ENCODE results near the gene ZBTB38.

The ZBTB38 gene

DNA sequence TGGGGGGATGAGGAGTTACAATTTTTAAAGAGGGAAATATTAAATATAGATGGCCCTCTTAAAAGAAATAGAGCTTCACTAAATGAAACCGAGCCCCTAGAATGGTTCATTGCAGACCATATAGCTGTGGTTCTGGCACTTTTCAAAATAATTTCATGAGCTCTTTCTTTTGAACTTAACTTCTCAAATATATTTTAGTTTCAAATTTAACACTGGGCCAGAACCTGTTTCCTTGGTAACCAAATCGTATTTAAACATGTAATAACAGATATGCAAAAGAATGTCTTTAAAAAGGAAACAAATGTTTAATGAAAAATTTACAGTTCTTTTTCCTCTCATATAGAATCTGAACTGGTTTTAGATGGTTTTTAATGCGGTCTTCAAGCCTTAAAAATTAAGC is 20.1 kb downstream of the ZBTB38 start:
- DNase-seq: no peak

DNA sequence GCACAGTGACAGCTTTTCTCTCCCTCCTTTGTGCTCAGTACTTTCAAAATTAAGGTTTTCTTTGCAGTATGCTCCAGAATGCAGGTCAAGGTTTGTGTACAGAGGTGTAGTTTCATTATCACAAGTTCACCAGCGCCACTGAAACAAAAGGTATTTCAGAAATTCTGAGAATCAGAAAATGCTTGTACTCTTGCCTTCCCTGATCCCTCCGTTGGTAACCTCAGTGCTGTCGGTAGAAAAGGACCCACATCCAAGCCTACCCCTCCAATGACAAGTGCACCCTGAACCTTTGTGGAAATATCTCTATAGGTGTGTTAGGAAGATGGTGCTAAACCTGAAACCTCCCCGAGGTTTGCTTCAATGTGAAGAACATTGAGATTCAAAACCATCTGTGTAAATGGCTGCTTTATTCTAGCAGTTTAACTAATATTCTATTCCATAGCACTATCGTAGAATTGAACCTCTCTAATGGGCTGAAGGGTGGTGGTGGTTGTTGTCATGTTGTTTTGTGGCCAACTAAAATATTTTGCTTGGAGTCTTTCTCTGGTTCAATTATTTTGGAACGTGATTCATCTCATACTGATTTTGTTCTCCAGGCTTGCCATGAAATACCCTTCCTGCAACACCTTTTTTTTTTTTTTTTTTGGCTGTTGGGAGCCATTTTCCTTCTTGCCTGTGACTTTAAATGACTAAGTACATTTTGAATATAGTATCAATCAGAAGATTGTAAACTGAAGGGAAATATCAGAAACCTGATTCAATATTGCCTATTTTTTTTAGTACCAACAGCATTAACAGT is 20.7 kb downstream of the ZBTB38 start:
- no peak for DNase-seq

DNA sequence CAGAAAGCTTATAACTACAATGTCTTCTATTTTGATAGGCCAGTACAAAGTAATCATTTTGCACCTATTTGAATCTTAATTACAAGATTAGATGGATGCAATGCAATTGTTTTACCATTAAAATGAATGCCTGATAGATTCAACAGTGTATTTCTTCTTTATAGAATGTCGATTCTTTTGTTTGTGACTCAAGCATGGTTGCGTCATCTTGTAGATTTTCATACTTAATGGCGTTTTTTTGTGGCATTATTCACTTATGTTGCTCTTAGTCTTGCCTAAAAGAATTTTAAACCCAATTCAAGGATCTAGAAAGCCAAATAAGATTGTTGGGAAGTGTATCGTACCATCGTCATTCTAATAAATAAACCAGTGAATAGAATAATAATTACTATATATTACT is 21.4 kb downstream of the ZBTB38 start:
- no peak for DNase-seq

DNA sequence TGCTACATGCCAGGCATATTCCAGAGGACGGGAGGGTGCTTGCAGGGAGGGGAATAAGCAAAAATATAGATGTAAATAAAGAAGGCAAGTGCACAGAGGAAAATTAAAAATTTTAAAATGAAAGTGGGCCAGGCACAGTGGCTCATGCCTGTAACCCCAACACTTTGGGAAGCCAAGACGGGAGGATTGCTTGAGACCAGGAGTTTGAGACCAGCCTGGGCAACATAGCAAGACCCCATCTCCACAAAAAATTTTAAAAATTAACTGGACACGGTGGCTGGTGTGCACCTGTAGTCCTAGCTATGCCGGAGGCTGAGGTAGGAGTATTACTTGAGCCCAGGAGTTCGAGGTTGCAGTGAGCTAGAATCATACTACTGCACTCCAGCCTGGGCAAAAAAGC is 22.4 kb downstream of the ZBTB38 start:
- DNase-seq: no peak

DNA sequence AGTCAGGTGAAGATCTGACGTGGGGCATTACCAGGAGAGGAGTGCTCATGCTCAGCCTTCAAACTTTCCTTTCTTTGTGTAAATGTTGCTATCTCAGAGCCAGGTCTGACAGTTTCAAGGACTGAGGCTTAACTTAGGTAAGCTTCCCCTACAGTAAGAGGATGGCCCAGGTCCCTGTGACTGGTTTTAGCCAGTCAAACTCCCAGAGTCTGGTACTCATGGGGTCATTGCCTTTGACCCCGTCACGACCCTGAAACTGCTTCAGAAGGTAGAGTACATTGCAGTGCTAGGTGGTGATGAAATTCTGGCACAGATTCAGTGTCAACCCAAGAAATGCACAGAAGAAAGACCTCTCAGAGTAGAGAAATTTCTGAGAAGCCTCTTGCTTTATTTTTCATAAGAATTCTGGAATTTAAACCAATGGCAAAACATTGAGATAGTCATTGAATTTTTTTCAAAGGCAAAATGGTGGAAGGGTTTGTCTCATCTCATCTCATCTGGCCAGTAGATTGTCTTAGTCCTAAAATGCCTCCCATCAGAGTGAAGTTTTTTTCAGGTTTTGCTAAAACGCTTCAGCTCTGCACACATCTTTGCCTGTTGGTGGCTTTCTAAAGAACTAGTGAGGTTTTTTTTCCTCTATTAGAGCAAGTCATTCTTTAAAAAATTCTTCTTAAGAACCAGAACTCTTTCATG is 23.1 kb downstream of the ZBTB38 start:
- DNase-seq: no peak

DNA sequence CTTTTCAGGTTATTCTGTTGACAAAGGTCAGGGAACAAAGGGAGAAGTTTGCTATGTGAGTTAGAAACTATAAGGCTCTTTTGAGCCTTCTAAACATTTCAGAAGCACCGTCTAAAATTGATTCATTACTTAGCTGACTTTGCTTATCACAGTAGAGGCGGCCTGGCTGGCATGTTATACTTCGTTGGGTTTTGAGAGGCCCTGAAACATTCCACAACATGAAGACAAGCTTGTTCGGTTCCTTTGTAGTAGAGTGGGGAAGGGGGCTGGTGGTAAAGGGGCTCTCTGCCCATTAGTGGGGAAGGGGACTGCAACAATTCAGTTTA is 23.6 kb downstream of the ZBTB38 start:
- DNase-seq: no peak

DNA sequence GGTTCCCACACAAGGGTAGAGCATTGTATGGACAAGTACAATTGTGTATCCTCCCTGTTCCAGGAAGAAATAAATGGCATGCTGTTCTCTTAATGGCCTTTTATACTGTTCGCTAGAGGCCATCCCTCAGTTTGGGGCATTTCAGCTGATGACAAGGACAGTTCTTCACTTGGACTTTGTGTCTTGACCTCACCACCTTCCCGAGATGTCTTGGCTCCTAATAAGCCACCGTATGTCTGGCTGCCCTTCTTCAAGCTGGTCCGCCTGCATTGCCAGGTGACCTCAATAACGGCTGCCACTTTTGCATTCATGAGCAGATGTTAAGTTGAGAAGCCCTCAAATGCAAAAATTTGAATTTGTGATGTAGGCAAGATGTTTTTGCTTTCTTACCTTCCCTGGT is 24.1 kb downstream of the ZBTB38 start:
- no peak for DNase-seq

DNA sequence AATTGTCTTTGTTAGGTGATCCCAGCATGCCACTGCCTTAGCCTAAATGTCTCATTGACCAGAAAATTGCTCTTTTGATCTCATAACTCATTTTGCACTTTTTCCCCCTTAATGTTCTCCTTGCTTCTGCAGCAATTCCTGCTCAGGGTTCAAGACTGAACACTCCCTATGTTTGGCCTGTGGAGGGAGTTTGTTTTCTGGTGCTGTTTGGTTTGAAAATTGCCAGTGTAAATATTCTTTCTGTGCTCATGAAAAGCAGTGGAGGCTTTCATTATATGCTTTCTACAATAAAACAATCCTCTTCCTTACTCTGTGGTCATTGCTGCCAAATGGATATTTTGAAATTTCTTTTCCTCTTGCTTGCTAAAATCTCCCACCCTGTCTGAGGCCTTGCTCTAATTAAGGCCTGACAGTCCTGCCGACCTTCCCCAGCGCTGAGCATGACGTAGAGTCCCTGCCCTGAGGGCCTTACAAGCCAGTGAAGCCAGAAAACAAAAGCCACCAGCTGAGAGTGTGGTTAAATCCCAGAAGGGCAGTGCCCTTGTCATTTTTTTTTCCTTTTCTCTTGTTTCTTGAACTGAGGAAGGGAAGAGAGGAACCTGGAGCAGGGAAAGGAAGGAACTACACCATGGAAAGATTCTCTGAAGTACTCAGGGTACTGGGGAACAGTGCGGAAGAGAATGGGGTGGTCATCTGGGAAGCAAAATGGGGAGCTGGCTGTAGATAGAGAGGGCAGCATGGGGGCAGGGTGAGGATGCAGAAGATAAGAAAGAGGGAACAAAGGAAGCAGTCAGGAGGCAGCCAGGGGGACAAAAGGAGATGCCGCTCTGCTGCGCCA is 24.8 kb downstream of the ZBTB38 start:
- DNase-seq: no peak

DNA sequence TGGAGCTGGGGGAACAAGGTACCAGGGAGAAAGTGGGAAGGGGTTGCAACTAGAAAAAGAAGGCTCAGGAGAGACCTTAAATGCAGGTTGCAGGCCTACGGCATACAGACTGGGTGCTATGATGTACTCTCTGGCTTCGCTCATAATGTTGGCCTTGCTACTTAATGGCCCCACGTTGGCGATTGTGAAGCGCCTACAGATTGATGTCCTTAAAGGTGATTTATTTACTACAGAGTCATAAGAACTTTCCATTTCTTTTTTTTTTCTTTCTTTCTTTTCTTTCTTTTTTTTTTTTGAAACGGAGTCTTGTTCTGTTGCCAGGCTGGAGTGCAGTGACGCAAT is 25.4 kb downstream of the ZBTB38 start:
- DNase-seq: no peak

DNA sequence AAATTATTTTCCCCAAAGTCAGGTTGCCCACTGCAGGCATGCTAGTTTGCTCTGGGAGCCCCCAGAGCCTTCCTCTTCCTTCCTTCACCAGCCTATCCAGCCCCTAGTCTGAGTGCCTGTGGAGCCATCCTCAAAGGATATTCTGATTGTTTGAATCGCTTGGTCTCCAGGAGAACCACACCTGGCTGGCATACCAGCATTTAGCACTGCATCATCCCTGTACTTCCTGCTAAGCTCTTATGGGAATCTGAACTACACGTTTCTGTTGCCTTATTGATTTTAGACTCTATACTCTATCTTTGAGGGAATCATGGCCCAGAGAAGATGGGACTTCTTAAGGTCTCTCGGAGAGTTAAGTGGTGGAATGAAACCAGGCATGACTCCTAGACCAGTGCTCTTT is 26.3 kb downstream of the ZBTB38 start:
- no peak for DNase-seq

DNA sequence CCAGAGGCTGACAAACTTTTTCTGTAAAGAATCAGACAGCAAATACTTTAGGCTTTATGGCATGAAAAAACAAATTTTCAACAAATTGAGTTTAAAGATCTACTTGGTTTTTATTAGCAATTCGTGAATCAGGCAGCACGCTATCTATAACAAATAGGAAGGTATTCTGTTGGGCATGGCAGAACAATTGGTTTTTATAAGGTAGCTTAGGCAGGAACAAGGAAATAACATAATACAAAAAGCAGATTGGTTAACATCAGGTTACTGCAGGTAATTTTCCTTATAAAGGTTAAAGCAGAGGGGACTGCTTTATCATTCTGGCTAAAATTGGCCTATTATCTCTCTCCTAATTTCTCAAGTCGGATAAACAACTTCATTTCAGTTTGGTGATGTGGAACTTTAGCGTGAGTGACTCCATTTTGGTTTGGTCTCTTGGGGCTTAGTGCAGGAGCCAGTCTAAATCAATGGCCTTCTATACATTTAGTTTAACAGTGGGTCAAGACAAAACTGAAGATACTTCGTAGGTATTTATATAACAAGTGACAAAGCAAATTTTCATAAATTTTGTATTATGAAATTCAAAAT is 26.8 kb downstream of the ZBTB38 start:
- DNase-seq: no peak

DNA sequence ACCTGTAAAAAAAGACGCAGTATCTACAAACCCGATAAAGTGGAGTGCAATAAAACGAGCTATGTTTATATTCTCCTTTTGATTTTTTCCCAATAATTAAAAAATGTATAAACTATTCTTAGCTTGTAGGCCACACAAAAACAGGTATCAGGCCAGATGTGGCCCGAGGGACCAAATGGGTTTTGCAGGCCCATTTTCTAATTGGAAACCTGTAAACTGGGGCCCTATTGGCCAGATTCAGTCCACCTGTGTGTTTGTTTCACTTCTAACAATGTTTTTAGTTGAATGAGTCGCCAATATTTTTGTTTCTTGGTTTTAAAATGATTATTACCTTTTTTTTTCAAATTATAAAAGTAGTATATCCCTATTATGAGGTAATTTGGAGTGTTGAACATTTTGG is 29.7 kb downstream of the ZBTB38 start:
- no peak for DNase-seq

DNA sequence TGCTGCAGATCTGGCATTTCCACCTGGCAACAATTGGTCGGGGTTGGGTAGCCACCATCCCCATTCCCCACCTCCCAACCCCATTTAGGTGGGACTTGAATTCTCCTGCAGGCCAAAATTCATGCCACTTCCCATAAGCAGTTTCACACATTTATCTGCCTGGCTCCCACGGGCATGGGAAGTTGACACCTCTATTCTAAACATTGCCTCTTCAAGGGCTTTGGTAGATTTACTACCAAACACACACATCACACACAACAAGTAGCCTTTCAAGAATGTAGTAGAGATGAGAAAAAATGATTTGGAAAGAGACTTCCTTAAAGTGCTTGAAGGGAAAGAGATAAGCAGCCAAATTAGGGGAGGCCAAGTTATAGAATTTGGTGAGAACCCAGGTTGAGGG is 30.9 kb downstream of the ZBTB38 start:
- DNase-seq: no peak

DNA sequence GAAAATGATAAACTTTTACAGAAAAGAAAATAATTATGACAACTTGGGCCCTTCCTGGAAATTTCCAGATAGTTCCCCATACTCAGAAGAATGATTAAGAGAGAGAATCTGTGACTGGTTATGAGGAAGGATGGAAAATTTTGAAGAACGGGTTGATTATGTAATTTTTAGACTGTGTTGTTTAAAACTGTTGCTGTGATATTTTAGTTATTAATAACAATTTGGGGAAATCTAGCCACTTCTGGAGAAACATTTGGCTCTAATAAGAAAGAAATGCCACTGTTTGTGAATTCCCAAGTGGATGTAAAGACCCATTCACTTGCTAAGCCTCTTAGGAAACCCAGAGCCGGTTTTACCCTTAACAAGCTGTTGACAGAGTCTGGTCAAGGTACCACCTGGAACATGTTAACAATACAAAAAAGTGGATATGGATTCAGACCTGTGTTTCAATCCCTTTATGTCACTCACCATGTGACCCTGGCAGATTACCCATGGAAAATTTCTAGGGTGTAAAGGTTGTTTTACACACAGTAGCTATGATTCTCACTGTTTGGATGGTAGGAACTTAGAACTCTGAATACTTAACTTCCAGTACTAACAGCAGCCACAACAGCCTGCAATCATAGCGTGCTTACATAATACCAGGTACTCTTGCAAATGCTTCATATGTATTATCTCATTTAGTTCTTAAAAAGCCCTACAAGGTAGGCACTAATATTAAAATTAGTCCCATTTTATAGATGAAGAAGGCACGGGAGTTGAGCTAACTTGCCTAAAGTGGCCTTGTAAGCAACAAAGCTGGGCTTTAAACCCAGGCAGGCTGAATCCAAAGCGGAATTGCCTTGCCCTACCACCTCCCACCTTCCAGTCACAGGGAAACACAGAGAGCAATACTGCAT is 32.0 kb downstream of the ZBTB38 start:
- DNase-seq: no peak

DNA sequence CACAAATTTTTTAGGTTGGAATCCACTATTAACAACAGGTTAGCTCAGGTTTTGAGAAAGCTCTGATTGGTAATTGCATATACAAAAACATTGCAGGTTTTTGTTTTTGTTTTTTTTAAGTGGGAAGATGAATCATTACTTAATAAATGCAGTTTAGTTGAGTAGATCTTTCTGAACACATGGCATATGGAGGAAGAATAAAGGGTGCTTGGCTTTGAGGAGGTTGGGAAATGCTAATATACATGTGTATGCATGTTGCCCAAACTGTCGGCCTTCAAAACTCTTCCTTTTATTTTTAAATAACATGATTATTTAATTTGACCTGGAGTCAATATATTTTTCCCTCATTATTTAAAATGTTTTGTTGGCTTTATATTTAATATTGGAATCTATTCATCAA is 32.8 kb downstream of the ZBTB38 start:
- no peak for DNase-seq

DNA sequence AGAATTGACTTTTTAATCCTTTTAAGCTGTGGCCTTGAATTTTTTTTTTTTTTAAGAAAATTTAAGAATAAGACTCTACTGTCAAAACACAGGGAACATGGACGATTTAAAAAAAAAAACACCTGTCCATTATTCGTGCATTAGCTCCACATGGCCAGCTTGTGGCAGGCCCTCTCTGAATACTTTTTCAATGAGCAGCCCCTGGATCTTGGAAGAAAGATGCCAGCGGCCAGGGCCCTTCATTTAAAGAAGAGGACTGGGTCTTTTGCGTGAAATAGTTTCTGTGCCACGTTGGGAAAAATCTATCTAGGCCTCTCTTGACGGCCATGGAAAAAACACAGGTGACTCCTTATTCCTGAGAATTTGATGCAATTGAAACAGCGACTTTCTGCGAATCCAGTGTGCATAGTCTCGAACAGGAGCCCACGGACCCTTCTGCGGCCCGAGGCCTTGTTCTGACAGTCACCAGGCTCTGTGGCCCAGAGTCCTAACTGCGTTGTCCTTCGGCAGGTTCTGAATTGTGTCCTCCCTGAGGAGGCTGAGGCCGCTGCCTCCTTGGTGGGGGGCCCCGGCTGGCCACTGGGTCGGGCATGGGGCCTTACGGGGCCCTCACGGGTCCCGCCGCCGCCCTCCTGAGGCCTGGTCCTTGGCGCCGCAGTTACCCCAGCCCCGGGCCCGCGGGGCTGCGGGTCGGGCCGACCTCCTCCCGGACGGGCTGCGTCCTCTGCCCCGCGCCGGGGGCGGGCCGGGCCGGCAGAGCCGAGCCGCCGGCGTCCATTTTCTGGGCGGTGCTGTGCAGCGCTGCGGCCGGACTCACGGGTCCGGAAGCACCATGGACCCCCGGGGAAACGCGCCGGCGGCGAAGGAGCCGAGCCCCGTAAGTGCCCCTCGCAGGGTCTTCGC is 33.5 kb downstream of the ZBTB38 start:
- peak; percentile 55 for DNase-seq

DNA sequence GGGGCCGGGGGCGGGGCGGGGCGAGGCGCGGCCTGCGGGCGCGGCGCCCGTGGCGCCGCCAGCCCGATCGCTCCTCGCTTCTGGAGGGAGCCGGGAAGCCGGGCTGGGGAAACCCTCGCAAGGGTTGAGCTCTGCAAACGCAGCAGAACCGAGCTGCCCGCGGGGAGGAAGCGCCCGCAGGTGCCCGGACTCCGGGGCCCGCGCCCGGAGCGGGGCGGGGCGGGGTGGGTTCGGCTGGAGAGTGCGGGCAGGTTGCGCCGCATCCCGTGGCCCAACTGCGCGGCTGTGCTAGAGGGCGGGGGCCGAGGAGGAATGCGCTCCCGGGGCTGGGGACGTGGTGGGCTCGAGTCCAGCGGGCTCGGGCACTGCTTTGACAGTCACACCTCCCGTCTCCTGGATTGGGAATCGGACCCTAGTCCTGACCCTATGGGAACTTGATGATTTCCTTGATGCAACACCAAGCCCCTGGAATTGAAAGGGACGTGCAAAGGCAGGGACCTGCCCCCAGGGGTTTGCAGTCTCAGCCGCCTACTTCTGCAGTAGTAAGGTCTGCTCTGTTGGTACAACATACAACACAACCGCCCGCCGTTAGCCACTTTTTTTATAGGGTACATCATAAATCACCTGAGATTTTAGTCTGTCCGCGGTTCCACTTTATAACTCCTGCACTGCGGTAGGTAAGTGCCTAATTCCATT is 34.3 kb downstream of the ZBTB38 start:
- peak; percentile 48 for DNase-seq

DNA sequence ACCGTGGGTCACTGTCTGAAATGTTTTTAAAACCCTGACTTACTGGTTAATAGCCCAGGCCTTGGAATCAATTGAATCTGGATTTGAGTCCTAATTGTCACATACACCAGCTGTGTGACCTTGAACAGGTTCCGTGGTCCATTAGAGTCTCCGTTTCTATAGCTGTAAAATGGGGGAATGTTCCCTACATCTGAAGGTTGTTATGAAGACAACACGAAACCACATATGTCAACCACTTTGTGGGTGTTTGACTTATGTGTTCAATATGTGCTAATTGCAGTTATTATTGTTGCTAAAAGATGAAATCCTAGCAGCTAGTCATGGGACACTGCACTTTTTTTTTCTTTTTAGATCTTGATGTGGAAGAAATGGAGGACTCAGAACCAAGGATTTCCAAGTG is 35.3 kb downstream of the ZBTB38 start:
- DNase-seq: no peak

DNA sequence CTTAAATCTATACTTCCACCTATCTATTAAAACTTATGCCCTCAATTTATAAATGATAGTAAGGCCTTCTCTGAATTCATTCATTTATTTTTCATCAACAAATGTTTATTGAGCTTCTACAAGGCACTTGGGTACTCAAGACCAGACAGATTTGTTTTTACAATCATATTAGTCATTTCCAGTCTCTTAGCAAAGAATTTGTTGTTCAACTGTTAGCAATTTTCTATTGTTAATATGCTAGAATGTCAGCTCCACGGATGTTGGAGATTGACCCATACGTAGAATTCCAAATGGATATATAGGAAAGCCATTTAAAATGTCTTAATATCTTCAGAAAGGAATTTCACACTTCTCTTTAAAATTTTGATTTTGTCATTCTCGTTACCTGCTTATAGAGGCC is 36.7 kb downstream of the ZBTB38 start:
- DNase-seq: no peak

DNA sequence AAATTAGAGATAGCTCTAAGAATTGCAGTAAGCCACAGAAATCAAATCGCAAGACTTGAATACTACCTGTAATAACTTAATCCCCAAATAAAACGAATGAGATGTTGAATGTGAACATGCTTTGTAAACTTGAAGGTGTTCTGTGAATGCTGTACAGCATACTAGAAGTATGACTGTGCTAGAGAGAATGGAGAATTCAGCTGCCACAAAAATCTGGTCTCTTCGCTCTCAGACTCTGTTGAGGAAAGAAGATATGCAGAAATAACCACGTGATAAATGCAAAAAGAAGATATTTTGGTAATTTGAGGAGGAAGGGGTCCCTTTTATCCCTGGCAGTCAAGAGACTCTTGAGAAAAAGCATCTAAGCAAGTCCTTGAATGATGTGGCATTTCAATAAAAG is 37.3 kb downstream of the ZBTB38 start:
- DNase-seq: no peak

DNA sequence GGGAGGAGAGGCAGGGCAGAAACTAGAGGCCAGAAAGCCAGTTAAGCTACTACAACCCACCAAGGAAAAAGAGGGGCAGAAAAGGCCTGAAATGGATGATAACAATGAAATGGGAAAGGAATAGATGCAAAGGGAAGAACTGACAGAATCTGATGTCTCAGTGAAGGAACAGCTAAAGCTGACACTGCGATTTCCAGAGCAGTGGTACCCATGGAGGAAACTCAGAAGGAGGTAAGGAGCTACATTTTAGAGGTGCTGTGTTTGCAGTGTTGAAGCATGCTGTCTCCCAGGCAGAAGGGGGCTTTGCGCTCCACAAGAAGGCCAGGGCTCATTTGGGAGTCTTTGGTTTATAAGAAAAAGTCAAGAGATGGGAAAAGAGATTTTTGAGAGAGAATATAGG is 38.0 kb downstream of the ZBTB38 start:
- no peak for DNase-seq

Measured in central memory CD4-positive, alpha-beta T cell (primary cell).